Measurements from ENCODE around the gene ZNF500.
A peak's percentile ranks its signal among the peaks of the same experiment; 100 is the strongest.

ZNF500 gene

GRCh38 chr16:4775005-4775404 is 8.0 kb upstream of the ZNF500 start:
- no peak for TF ChIP-seq CTCF (IDR thresholded peaks at IDR 0.05; ENCODE audit: low read depth, low read length, poor library complexity, severe bottlenecking)
- TF ChIP-seq EZH2phosphoT487 (IDR thresholded peaks at IDR 0.05; ENCODE audit: borderline replicate concordance, low read length) = no peak

GRCh38 chr16:4772351-4772750 is 5.4 kb upstream of the ZNF500 start:
- H3K4me2 ChIP-seq (ENCODE audit: low read length) = no peak overlapping the region
- no peaks in the 10 kb centered on the region for H4K20me1 ChIP-seq (ENCODE audit: control insufficient read depth, insufficient read depth, low read depth, low read length)
- H3K27me3 ChIP-seq (ENCODE audit: control insufficient read depth, low read length) = no peaks in the 10 kb centered on the region
- no peak overlapping the region for H3K4me3 ChIP-seq (ENCODE audit: low read length)
- no peak overlapping the region for H3K27ac ChIP-seq (ENCODE audit: low read depth, low read length)
- H3K79me2 ChIP-seq (ENCODE audit: control insufficient read depth, low read length) = no peaks in the 10 kb centered on the region
- no peaks in the 10 kb centered on the region for H3K9me3 ChIP-seq (ENCODE audit: control insufficient read depth, insufficient read depth, low read length)
- no peaks in the 10 kb centered on the region for H3K9me2 ChIP-seq (replicated peaks; ENCODE audit: control insufficient read depth, low read length)
- peaks cover 16% of the 10 kb centered on the region for H3K4me1 ChIP-seq (ENCODE audit: control insufficient read depth, low read length)
- no peaks in the 10 kb centered on the region for H3K36me3 ChIP-seq (ENCODE audit: control insufficient read depth, low read length)
- TF ChIP-seq EZH2phosphoT487 (IDR thresholded peaks at IDR 0.05; ENCODE audit: borderline replicate concordance, low read length) = no peak
- no peak for TF ChIP-seq CTCF (IDR thresholded peaks at IDR 0.05; ENCODE audit: low read depth, low read length, poor library complexity, severe bottlenecking)
- peaks cover 15% of the 10 kb centered on the region for H3F3A ChIP-seq (ENCODE audit: control insufficient read depth, insufficient read depth)

More at GRCh38 chr16:4775005-4775404, 8.0 kb upstream of the ZNF500 start:
- H3K9me2 ChIP-seq (replicated peaks; ENCODE audit: control insufficient read depth, low read length) = no peaks in the 10 kb centered on the region
- no peak overlapping the region for H3K4me3 ChIP-seq (ENCODE audit: low read length)
- H3K27ac ChIP-seq (ENCODE audit: low read depth, low read length) = no peak overlapping the region
- H3F3A ChIP-seq (ENCODE audit: control insufficient read depth, insufficient read depth) = peaks cover under 1% of the 10 kb centered on the region
- no peaks in the 10 kb centered on the region for H3K4me1 ChIP-seq (ENCODE audit: control insufficient read depth, low read length)
- H3K79me2 ChIP-seq (ENCODE audit: control insufficient read depth, low read length) = no peaks in the 10 kb centered on the region
- no peak overlapping the region for H3K4me2 ChIP-seq (ENCODE audit: low read length)
- no peaks in the 10 kb centered on the region for H3K36me3 ChIP-seq (ENCODE audit: control insufficient read depth, low read length)
- H4K20me1 ChIP-seq (ENCODE audit: control insufficient read depth, insufficient read depth, low read depth, low read length) = no peaks in the 10 kb centered on the region
- no peaks in the 10 kb centered on the region for H3K27me3 ChIP-seq (ENCODE audit: control insufficient read depth, low read length)
- H3K9me3 ChIP-seq (ENCODE audit: control insufficient read depth, insufficient read depth, low read length) = no peaks in the 10 kb centered on the region

GRCh38 chr16:4771646-4772045 is 4.7 kb upstream of the ZNF500 start:
- no peak overlapping the region for H3K4me2 ChIP-seq (ENCODE audit: low read length)
- no peaks in the 10 kb centered on the region for H4K20me1 ChIP-seq (ENCODE audit: control insufficient read depth, insufficient read depth, low read depth, low read length)
- TF ChIP-seq EZH2phosphoT487 (IDR thresholded peaks at IDR 0.05; ENCODE audit: borderline replicate concordance, low read length) (no peak), CTCF (IDR thresholded peaks at IDR 0.05; ENCODE audit: low read depth, low read length, poor library complexity, severe bottlenecking) (no peak)
- peaks cover 3% of the 10 kb centered on the region for H3K79me2 ChIP-seq (ENCODE audit: control insufficient read depth, low read length)
- no peaks in the 10 kb centered on the region for H3K27me3 ChIP-seq (ENCODE audit: control insufficient read depth, low read length)
- no peaks in the 10 kb centered on the region for H3K9me2 ChIP-seq (replicated peaks; ENCODE audit: control insufficient read depth, low read length)
- no peaks in the 10 kb centered on the region for H3K9me3 ChIP-seq (ENCODE audit: control insufficient read depth, insufficient read depth, low read length)
- no peak overlapping the region for H3K4me3 ChIP-seq (ENCODE audit: low read length)
- H3K36me3 ChIP-seq (ENCODE audit: control insufficient read depth, low read length) = no peaks in the 10 kb centered on the region
- H3K4me1 ChIP-seq (ENCODE audit: control insufficient read depth, low read length) = peaks cover 16% of the 10 kb centered on the region
- no peak overlapping the region for H3K27ac ChIP-seq (ENCODE audit: low read depth, low read length)
- peaks cover 15% of the 10 kb centered on the region for H3F3A ChIP-seq (ENCODE audit: control insufficient read depth, insufficient read depth)

GRCh38 chr16:4769306-4769638 is 2.3 kb upstream of the ZNF500 start:
- Histone ChIP-seq H3K27ac (ENCODE audit: low read depth, low read length) (no peak overlapping the region), H3K4me2 (ENCODE audit: low read length) (peak overlapping the region; percentile 88), H3K27me3 (ENCODE audit: control insufficient read depth, low read length) (no peaks in the 10 kb centered on the region), H3K4me1 (ENCODE audit: control insufficient read depth, low read length) (peaks cover 28% of the 10 kb centered on the region), H3F3A (ENCODE audit: control insufficient read depth, insufficient read depth) (peaks cover 15% of the 10 kb centered on the region), H3K36me3 (ENCODE audit: control insufficient read depth, low read length) (peaks cover 11% of the 10 kb centered on the region), H3K4me3 (ENCODE audit: low read length) (peak overlapping the region; percentile 87), H3K9me2 (replicated peaks; ENCODE audit: control insufficient read depth, low read length) (no peaks in the 10 kb centered on the region), H3K9me3 (ENCODE audit: control insufficient read depth, insufficient read depth, low read length) (no peaks in the 10 kb centered on the region), H4K20me1 (ENCODE audit: control insufficient read depth, insufficient read depth, low read depth, low read length) (no peaks in the 10 kb centered on the region), H3K79me2 (ENCODE audit: control insufficient read depth, low read length) (peaks cover 22% of the 10 kb centered on the region)
- TF ChIP-seq CTCF (IDR thresholded peaks at IDR 0.05; ENCODE audit: low read depth, low read length, poor library complexity, severe bottlenecking) (no peak), EZH2phosphoT487 (IDR thresholded peaks at IDR 0.05; ENCODE audit: borderline replicate concordance, low read length) (no peak)

Data from DOHH2 (cell line).